Inflammatory macrophage treated with lipopolysaccharide for 1 hour (primary cell): ENCODE measurements around the gene STK11.

Experiments
- DNase-seq, 2 donors: peaks; one replicate each; pipeline ENCODE4 v3.0.0-alpha.2; 2020 to 2022

The STK11 gene

GRCh38 chr19:1211494-1212234 lies 6.1 kb downstream of the STK11 start:
- peak in 1 of 2 donors; percentile 9 for DNase-seq

- peak; percentile 90 to 91 for DNase-seq
Measured at GRCh38 chr19:1213391-1214286, 8.1 kb downstream of the STK11 start.

GRCh38 chr19:1214299-1214861 lies 8.8 kb downstream of the STK11 start:
- DNase-seq: no peak

GRCh38 chr19:1214862-1215731 lies 9.5 kb downstream of the STK11 start:
- no peak for DNase-seq

GRCh38 chr19:1216756-1217155 lies 11.2 kb downstream of the STK11 start:
- DNase-seq: no peak

GRCh38 chr19:1217366-1217765 lies 11.8 kb downstream of the STK11 start:
- DNase-seq: no peak

- no peak for DNase-seq
Measured at GRCh38 chr19:1218751-1219567, 13.4 kb downstream of the STK11 start.

GRCh38 chr19:1219786-1220476 lies 14.4 kb downstream of the STK11 start:
- no peak for DNase-seq

GRCh38 chr19:1220477-1220930 lies 14.9 kb downstream of the STK11 start:
- DNase-seq: no peak

GRCh38 chr19:1220976-1221903 lies 15.7 kb downstream of the STK11 start:
- DNase-seq: peak in 1 of 2 donors; percentile 47

- no peak for DNase-seq
Measured at GRCh38 chr19:1221904-1222255, 16.3 kb downstream of the STK11 start.

- DNase-seq: no peak
Measured at GRCh38 chr19:1222394-1222793, 16.8 kb downstream of the STK11 start.

- DNase-seq: no peak
Measured at GRCh38 chr19:1223018-1223855, 17.7 kb downstream of the STK11 start.

- no peak for DNase-seq
Measured at GRCh38 chr19:1224047-1224825, 18.7 kb downstream of the STK11 start.

- DNase-seq: no peak
Measured at GRCh38 chr19:1224847-1225246, 19.3 kb downstream of the STK11 start.

- peak in 1 of 2 donors; percentile 58 for DNase-seq
Measured at GRCh38 chr19:1225440-1226226, 20.1 kb downstream of the STK11 start.

- DNase-seq: no peak
Measured at GRCh38 chr19:1226227-1226518, 20.6 kb downstream of the STK11 start.
